HCT116 (cell line): ENCODE measurements around the gene MTRF1L. TPM values are rescaled to one million over a fixed set of nuclear protein-coding genes. Genes with fewer than 3 reads are reported as not detected.

Experiments
- ATAC-seq: fragments of 200-7000 bp; cut with Tn5 transposase; 2 replicates; pipeline ENCODE4 v1.9.1; 2020; ENCODE audit warnings: mild to moderate bottlenecking, moderate library complexity
- BruUV-seq: library from RNA; stranded (reverse); fragments of 400-500 nt; replicated peaks from 2 replicates; lab custom pipeline; 2021; lab: Mats Ljungman, UMichigan
- CTCF ChIA-PET: fragments of 300-600 bp; sonication (Branson Sonifier 250); formaldehyde crosslinking; loops from one replicate; lab custom pipeline; 2021; ENCODE audit warnings: antibody characterized with exemption; lab: Charles Lee
- POLR2A ChIA-PET: fragments of 300-600, 350-600 bp; sonication (Branson Sonifier 250); formaldehyde crosslinking; loops from one replicate; lab custom pipeline; 2021; ENCODE audit warnings: antibody characterized with exemption; lab: Charles Lee
- RAD21 ChIA-PET, 2 experiments: fragments of 300-600 bp; sonication (Branson Sonifier 250); formaldehyde crosslinking; loops; one replicate each; lab custom pipeline; 2023; ENCODE audit warnings: low total read pairs in 2 of 2; ENCODE audit not compliant: uncharacterized antibody in 2 of 2, unreplicated experiment in 2 of 2, low non-redundant PET in 1 of 2; lab: Charles Lee
- DNase-seq: peaks from one replicate; pipeline ENCODE4 v3.0.0-alpha.2; 2010; ENCODE audit warnings: low read depth, low spot score
- H2AFZ ChIP-seq: fragments of 200-600 bp; shearing (Covaris generic), sonication (generic); 2 replicates; pipeline ENCODE4 v1.6.1; 2017; ENCODE audit warnings: low read depth, mixed run types, mixed read lengths, antibody characterized with exemption, low read length; ENCODE audit not compliant: poor library complexity, severe bottlenecking
- H3K27ac ChIP-seq: 2 replicates; pipeline ENCODE4 v1.5.1; 2012; ENCODE audit warnings: low read depth, low read length
- H3K27me3 ChIP-seq: fragments of 200-600 bp; sonication (generic); 2 replicates; pipeline ENCODE4 v1.6.1; 2016; ENCODE audit warnings: mixed run types, low read length, mixed read lengths; ENCODE audit not compliant: insufficient read depth
- H3K36me3 ChIP-seq, 2 experiments: fragments of 200-500 bp in 1 of 2; fragments of 200-600 bp in 1 of 2; sonication (Bioruptor generic) in 1 of 2; sonication (generic) in 1 of 2; 2 replicates each; pipeline versions ENCODE4 v1.5.1 to v1.6.1; 2014 to 2016; ENCODE audit warnings: low read length in 2 of 2, inconsistent platforms in 1 of 2, mixed read lengths in 1 of 2, mixed run types in 1 of 2; ENCODE audit not compliant: insufficient read depth in 2 of 2, control insufficient read depth in 1 of 2
- H3K4me1 ChIP-seq, 2 experiments: fragments of 200-600 bp in 1 of 2; sonication (generic) in 1 of 2; 2 replicates each; pipeline versions ENCODE4 v1.5.1 to v1.6.1; 2012 to 2017; ENCODE audit warnings: low read length in 2 of 2, inconsistent platforms in 1 of 2, mild to moderate bottlenecking in 1 of 2, mixed read lengths in 1 of 2, mixed run types in 1 of 2, moderate library complexity in 1 of 2; ENCODE audit not compliant: insufficient read depth in 2 of 2, control insufficient read depth in 1 of 2
- H3K4me2 ChIP-seq: fragments of 200-600 bp; sonication (generic); 2 replicates; pipeline ENCODE4 v1.6.1; 2017; ENCODE audit warnings: mixed run types, low read length, mixed read lengths
- H3K4me3 ChIP-seq, 2 experiments: fragments of 200-600 bp in 1 of 2; sonication (generic) in 1 of 2; replicated peaks in 1 of 2; 2 replicates each; pipeline ENCODE4 v1.5.1; 2011 to 2016; ENCODE audit warnings: low read length in 2 of 2, control low read depth in 1 of 2, low read depth in 1 of 2, mild to moderate bottlenecking in 1 of 2, mixed read lengths in 1 of 2, mixed run types in 1 of 2
- H3K79me2 ChIP-seq: fragments of 200-600 bp; sonication (generic); 2 replicates; pipeline ENCODE4 v1.6.1; 2017; ENCODE audit warnings: mild to moderate bottlenecking, mixed run types, low read length, moderate library complexity, mixed read lengths; ENCODE audit not compliant: insufficient read depth
- H3K9ac ChIP-seq: fragments of 200-600 bp; sonication (generic); 2 replicates; pipeline ENCODE4 v1.6.1; 2016; ENCODE audit warnings: low read length, mixed read lengths
- H3K9me2 ChIP-seq: fragments of 200-600 bp; sonication (generic), shearing (Covaris generic); 2 replicates; pipeline ENCODE4 v1.6.1; 2017; ENCODE audit warnings: mixed run types, mild to moderate bottlenecking, moderate library complexity; ENCODE audit not compliant: insufficient read depth
- H3K9me3 ChIP-seq, 2 experiments: fragments of 200-500 bp in 1 of 2; fragments of 200-600 bp in 1 of 2; sonication (Bioruptor generic) in 1 of 2; sonication (generic) in 1 of 2; 2 replicates each; pipeline ENCODE4 v1.6.1; 2014 to 2017; ENCODE audit warnings: low read length in 2 of 2, mixed read lengths in 2 of 2, inconsistent platforms in 1 of 2, low read depth in 1 of 2, mild to moderate bottlenecking in 1 of 2, mixed run types in 1 of 2, moderate library complexity in 1 of 2; ENCODE audit not compliant: control insufficient read depth in 1 of 2, insufficient read depth in 1 of 2
- H4K20me1 ChIP-seq: fragments of 200-600 bp; sonication (generic), shearing (Covaris generic); 2 replicates; pipeline ENCODE4 v1.6.1; 2017; ENCODE audit warnings: mixed run types, mild to moderate bottlenecking, moderate library complexity; ENCODE audit not compliant: insufficient read depth
- EGR1 ChIP-seq: IDR thresholded peaks from 2 replicates; pipeline ENCODE4 v1.6.1; 2012; ENCODE audit warnings: low read depth
- POLR2A ChIP-seq: IDR thresholded peaks from 2 replicates; pipeline ENCODE4 v1.7.0; 2011; ENCODE audit warnings: borderline replicate concordance; ENCODE audit not compliant: insufficient read depth, insufficient read length; ENCODE audit errors: extremely low read depth
- RAD21 ChIP-seq: IDR thresholded peaks from 2 replicates; pipeline ENCODE4 v1.6.1; 2012; ENCODE audit warnings: low read depth, mild to moderate bottlenecking
- TCF7L2 ChIP-seq: IDR thresholded peaks from 2 replicates; pipeline ENCODE4 v1.7.0; 2011; ENCODE audit warnings: borderline replicate concordance, inconsistent platforms; ENCODE audit not compliant: insufficient read depth, insufficient read length; ENCODE audit errors: extremely low read depth
- ZBTB33 ChIP-seq: IDR thresholded peaks from 2 replicates; pipeline ENCODE4 v1.6.1; 2011; ENCODE audit warnings: mild to moderate bottlenecking, low read length, moderate library complexity; ENCODE audit not compliant: insufficient replicate concordance; ENCODE audit errors: extremely low read depth
- intact Hi-C: fragments of 100-400 bp; cut with micrococcal nuclease; formaldehyde crosslinking; loops from 2 replicates; pipeline ENCODE4 v1.10.0; 2022
- total RNA-seq: library from RNA; stranded (reverse); gene quantifications from one replicate; pipeline ENCODE4 v1.2.1, GENCODE V29; 2021; ENCODE audit not compliant: unreplicated experiment
- TF ChIP-seq, protein P1 (sequence below): IDR thresholded peaks from 2 replicates; pipeline ENCODE4 v1.6.1; 2012; ENCODE audit warnings: low read depth

Gene MTRF1L
- total RNA-seq, 1 experiment from 2014 or later: 26.2 TPM

GRCh38 chr6:152946995-152947394 lies 55.5 kb downstream of the MTRF1L start:
- Histone ChIP-seq H3K27me3 (peaks cover 39% of the 10 kb centered on the region), H3K4me3 (no peak overlapping the region), H3K9me3 (no peaks in the 10 kb centered on the region), H3K9ac (no peak overlapping the region), H3K4me1 (peaks cover 0 to 6% of the 10 kb centered on the region in 2 experiments; a peak in 2 of 4 replicates), H3K27ac (no peak overlapping the region), H3K36me3 (no peaks in the 10 kb centered on the region), H3K9me2 (no peaks in the 10 kb centered on the region), H3K4me2 (no peak overlapping the region), H3K79me2 (no peaks in the 10 kb centered on the region), H2AFZ (peak overlapping the region; percentile 59), H4K20me1 (no peaks in the 10 kb centered on the region)
- ChIA-PET CTCF (interaction anchor here (1.2 to 3.1 kb wide), 5 partner anchors 17 to 232 kb away, joined by 3 to 103 read pairs (median 25); partner anchors contain the start of gene VIP), POLR2A (interaction anchor here (1.0 kb wide), 1 partner anchor 199 kb away, joined by 3 read pairs; no protein-coding TSS in a partner anchor), RAD21 (interaction anchor here in 1 of 2 experiments (2.1 kb wide), 1 partner anchor 199 kb away, joined by 9 read pairs; no protein-coding TSS in a partner anchor)
- no peak for TF ChIP-seq ZBTB33
- TF ChIP-seq RAD21: no peak
- TF ChIP-seq TCF7L2: no peak
- TF ChIP-seq, protein P1, sequence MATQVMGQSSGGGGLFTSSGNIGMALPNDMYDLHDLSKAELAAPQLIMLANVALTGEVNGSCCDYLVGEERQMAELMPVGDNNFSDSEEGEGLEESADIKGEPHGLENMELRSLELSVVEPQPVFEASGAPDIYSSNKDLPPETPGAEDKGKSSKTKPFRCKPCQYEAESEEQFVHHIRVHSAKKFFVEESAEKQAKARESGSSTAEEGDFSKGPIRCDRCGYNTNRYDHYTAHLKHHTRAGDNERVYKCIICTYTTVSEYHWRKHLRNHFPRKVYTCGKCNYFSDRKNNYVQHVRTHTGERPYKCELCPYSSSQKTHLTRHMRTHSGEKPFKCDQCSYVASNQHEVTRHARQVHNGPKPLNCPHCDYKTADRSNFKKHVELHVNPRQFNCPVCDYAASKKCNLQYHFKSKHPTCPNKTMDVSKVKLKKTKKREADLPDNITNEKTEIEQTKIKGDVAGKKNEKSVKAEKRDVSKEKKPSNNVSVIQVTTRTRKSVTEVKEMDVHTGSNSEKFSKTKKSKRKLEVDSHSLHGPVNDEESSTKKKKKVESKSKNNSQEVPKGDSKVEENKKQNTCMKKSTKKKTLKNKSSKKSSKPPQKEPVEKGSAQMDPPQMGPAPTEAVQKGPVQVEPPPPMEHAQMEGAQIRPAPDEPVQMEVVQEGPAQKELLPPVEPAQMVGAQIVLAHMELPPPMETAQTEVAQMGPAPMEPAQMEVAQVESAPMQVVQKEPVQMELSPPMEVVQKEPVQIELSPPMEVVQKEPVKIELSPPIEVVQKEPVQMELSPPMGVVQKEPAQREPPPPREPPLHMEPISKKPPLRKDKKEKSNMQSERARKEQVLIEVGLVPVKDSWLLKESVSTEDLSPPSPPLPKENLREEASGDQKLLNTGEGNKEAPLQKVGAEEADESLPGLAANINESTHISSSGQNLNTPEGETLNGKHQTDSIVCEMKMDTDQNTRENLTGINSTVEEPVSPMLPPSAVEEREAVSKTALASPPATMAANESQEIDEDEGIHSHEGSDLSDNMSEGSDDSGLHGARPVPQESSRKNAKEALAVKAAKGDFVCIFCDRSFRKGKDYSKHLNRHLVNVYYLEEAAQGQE: no peak
- TF ChIP-seq POLR2A: no peak
- no peak for TF ChIP-seq EGR1
- no TSS peak for BruUV-seq
- DNase-seq (no peak), ATAC-seq (no peak)
- intact Hi-C loops: no loop called here
